ENCODE results near the gene RBPMS2.

GRCh38 chr15:64816452-64816851 is 41.1 kb upstream of the RBPMS2 start:
- TF ChIP-seq POLR2A (IDR thresholded peaks at IDR 0.05) (no peak), POLR2AphosphoS5 (IDR thresholded peaks at IDR 0.05; ENCODE audit: insufficient read depth in 1 of 2, low read depth in 1 of 2) (no peak), CTCF (IDR thresholded peaks at IDR 0.05) (no peak)
